Lower lobe of right lung (tissue), 2 donors: ENCODE data around the gene KIF25. TPM values are rescaled to one million over a fixed set of nuclear protein-coding genes. Genes with fewer than 3 reads are reported as not detected.
A peak's percentile ranks its signal among the peaks of the same experiment; 100 is the strongest.

Experiments used
- ATAC-seq, 2 donors: fragments of 200-7000 bp; cut with Tn5 transposase; one replicate each; pipeline ENCODE4 v1.9.1; 2020 to 2022; ENCODE audit warnings: mild to moderate bottlenecking in 2 of 2, moderate library complexity in 2 of 2
- DNase-seq: peaks from one replicate; pipeline ENCODE4 v3.0.0-alpha.2; 2020
- H3K27ac ChIP-seq: fragments of 200-600 bp; one replicate; pipeline ENCODE4 v1.8.0; 2022
- H3K27me3 ChIP-seq: fragments of 200-600 bp; one replicate; pipeline ENCODE4 v1.8.0; 2022; ENCODE audit warnings: low read depth
- H3K36me3 ChIP-seq: fragments of 200-600 bp; one replicate; pipeline ENCODE4 v1.8.0; 2022; ENCODE audit warnings: mild to moderate bottlenecking
- H3K4me1 ChIP-seq: fragments of 200-600 bp; one replicate; pipeline ENCODE4 v1.8.0; 2022
- H3K4me3 ChIP-seq: fragments of 200-600 bp; one replicate; pipeline ENCODE4 v1.8.0; 2022; ENCODE audit warnings: mild to moderate bottlenecking
- H3K9me3 ChIP-seq: fragments of 200-600 bp; one replicate; pipeline ENCODE4 v1.8.0; 2022
- CTCF ChIP-seq: fragments of 200-600 bp; IDR thresholded peaks from one replicate; pipeline ENCODE4 v1.8.0; 2022; ENCODE audit warnings: antibody characterized with exemption, mild to moderate bottlenecking
- intact Hi-C: fragments of 100-400 bp; cut with DNase I; formaldehyde crosslinking; loops from one replicate; pipeline ENCODE4 v1.11.0; 2022
- total RNA-seq: library from RNA; stranded (reverse); fragmentation: NEBNext Ultra II Directional; extraction: Animal tissue kit (Norgen Biotek cat#: 25700); gene quantifications from one replicate; pipeline ENCODE4 v1.2.1, GENCODE V29; 2021
- donor health status: DM: no; HTN: yes; CAD: no; lungs with severe emphysema.

The KIF25 gene
- total RNA-seq, 1 donor from 2014 or later, result 0.56 TPM

DNA sequence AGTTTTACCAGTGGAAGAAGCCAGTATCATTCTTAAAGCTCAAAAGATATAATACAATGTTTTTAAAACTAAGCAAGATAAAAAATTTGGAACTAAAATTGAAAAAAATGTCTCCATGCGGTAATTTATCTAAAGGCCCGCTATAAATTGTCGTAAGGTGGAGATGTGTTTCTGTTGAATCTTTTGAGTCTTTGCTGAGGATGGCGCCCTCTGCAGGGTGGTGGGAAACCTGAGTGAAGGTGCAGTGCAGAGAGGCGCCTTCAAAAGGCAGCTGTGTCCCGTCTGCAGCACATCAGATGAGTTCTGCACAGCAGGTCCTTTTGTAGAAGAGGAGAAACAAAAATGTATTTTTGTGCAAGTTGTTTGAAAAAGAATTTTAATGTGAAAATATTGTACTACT, 29.4 kb upstream of the KIF25 start:
- Histone ChIP-seq H3K27ac (no peak overlapping the region), H3K27me3 (no peaks in the 10 kb centered on the region), H3K9me3 (no peaks in the 10 kb centered on the region), H3K4me1 (peaks cover 11% of the 10 kb centered on the region), H3K4me3 (no peak overlapping the region), H3K36me3 (peaks cover 72% of the 10 kb centered on the region)
- ATAC-seq, result no peak
- intact Hi-C loops, result no loop called here
- peak; percentile 49 for TF ChIP-seq CTCF
- DNase-seq, result no peak

DNA sequence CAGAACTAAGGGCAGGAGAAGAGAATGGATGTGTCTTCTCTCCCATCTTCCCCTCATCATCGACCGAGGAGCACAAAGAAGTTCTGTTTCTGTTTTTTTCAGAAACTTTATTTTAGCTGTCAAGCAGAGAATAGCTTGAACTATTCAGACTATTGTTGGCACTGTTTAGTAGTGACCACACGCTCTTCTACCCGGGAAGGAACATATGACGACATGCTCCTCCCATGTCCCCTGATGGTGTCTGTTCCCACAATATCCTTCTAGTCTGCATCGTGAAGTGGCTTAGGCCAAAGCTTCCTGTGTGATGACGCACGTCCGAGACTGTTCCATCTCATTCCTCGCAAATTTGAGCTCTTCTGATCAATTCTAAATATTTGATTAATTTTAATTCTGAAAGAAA, 27.2 kb upstream of the KIF25 start:
- Histone ChIP-seq H3K36me3 (peaks cover 63% of the 10 kb centered on the region), H3K4me1 (peaks cover 7% of the 10 kb centered on the region)

DNA sequence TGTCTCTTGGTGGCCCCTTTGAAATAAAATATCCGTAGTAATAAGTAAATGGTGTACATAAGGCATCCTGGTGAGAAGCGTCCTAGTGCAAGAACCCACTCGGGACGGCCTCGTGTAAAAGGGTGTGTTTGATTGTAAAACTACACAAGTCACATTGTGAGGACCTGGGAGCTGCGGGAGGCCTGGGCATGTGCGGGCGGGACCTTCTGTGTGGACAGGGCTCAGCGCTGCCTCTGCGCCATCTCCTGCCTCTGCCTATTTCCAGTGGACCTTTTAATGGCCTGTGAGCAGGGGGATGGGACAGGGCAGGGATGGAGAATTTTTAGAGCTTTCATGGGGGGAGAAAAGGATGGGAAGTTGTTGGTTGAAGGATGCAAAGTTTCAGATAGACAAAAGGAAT, 25.3 kb upstream of the KIF25 start:
- no peak for DNase-seq
- TF ChIP-seq CTCF, result no peak
- H3K9me3 ChIP-seq, result no peaks in the 10 kb centered on the region
- H3K36me3 ChIP-seq, result peaks cover 43% of the 10 kb centered on the region
- no peaks in the 10 kb centered on the region for H3K27me3 ChIP-seq
- intact Hi-C loops, result no loop called here
- no peak overlapping the region for H3K4me3 ChIP-seq
- H3K4me1 ChIP-seq, result peaks cover 8% of the 10 kb centered on the region
- H3K27ac ChIP-seq, result no peak overlapping the region
- no peak for ATAC-seq

More for the DNA sequence above, 27.2 kb upstream of the KIF25 start:
- Histone ChIP-seq H3K9me3 (no peaks in the 10 kb centered on the region), H3K27me3 (no peaks in the 10 kb centered on the region), H3K27ac (no peak overlapping the region), H3K4me3 (no peak overlapping the region)
- no peak for DNase-seq
- no peak for TF ChIP-seq CTCF
- ATAC-seq, result no peak
- intact Hi-C loops, result no loop called here

- ATAC-seq (no peak), DNase-seq (no peak)
- Histone ChIP-seq H3K36me3 (peaks cover 32% of the 10 kb centered on the region), H3K4me1 (peaks cover 8% of the 10 kb centered on the region), H3K9me3 (no peaks in the 10 kb centered on the region), H3K27me3 (no peaks in the 10 kb centered on the region), H3K4me3 (no peak overlapping the region), H3K27ac (no peak overlapping the region)
- intact Hi-C loops, result no loop called here
- no peak for TF ChIP-seq CTCF
These were observed 24.2 kb upstream of the KIF25 start for GRCh38 chr6:167973148-167973885.

DNA sequence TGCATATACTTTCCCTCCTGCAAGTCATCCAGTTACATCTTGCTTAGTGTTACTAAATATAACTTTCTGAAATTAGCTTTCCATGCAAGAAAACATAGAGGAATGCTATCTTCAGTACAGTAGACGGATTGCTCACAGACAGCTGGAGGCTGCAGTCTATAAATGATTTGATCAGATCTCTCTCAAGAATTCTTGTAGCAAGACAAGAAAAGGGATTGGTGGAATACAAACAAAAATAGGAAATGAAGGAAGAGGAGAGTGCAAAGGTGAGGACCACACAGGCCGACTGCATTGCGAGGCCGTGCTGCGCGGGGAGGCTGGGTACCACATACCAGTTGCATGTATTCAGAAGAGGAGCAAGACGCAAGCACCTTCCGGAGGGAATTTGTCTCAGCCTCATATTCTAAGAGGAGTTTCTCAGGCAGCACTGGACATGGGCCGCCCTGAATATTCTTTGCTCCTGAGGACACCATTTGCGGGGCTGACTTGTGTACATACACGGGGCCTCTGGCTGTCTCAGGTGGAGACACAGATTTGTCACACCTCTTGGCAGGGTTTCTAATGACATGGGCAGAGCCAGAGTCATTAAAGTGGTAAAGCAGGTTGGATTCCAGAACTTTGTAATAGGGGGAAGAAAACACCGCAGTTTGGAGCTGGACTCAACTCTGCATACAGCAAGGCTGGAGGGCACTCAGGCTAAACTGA, 22.7 kb upstream of the KIF25 start:
- no peak overlapping the region for H3K27ac ChIP-seq

More for the DNA sequence above, 22.7 kb upstream of the KIF25 start:
- DNase-seq (no peak), ATAC-seq (peak; percentile 59 to 75)
- peaks cover 8% of the 10 kb centered on the region for H3K4me1 ChIP-seq
- intact Hi-C loops, result no loop called here
- peaks cover 18% of the 10 kb centered on the region for H3K36me3 ChIP-seq
- TF ChIP-seq CTCF, result no peak
- H3K9me3 ChIP-seq, result no peaks in the 10 kb centered on the region
- no peak overlapping the region for H3K4me3 ChIP-seq
- H3K27me3 ChIP-seq, result no peaks in the 10 kb centered on the region
